Measurements from ENCODE around the gene PRSS38. TPM values are rescaled to one million over a fixed set of nuclear protein-coding genes. Genes with fewer than 3 reads are reported as not detected.
A peak's percentile ranks its signal among the peaks of the same experiment; 100 is the strongest.

Gene PRSS38
- total RNA-seq, 4 donors from 2014 or later = not detected

DNA sequence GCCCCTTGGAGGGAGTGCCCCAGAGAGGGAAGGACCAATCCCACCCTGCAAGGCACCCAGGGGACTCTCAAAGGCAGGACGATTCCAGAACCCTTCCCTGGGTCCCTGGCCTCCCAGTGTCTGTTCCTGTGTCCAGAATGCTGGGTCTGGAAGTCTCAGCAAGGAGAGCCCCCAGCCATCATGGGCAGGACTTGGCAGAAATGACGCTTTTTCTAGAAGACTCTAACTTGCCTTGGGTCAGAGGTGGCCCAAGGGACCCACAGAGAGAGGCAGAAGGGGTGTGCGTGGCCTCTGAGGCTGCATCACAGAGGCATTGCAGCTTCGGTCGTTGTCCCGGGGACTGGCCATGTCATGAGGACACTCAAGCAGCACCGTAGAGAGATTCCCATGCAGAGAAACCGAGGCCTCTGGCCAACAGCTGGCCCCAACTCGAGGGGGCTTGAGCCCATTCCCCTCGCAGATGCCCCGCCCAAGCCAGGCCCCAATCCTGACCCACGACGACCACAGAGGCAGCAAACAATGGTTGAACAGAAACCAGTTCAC lies 74.5 kb downstream of the PRSS38 start:
- Histone ChIP-seq H3K27ac (no peak overlapping the region), H3K4me3 (no peak overlapping the region), H3K9me3 (no peaks in the 10 kb centered on the region), H3K4me1 (peaks cover 25% of the 10 kb centered on the region), H3K36me3 (no peaks in the 10 kb centered on the region), H3K27me3 (no peaks in the 10 kb centered on the region)
- DNase-seq (ENCODE audit: low spot score in 2 of 2) = no peak
- WGBS = 86% methylated on average over 5 of the region's 13 CpGs
- no peak for TF ChIP-seq EP300 (IDR thresholded peaks at IDR 0.05)
- TF ChIP-seq, protein P1, sequence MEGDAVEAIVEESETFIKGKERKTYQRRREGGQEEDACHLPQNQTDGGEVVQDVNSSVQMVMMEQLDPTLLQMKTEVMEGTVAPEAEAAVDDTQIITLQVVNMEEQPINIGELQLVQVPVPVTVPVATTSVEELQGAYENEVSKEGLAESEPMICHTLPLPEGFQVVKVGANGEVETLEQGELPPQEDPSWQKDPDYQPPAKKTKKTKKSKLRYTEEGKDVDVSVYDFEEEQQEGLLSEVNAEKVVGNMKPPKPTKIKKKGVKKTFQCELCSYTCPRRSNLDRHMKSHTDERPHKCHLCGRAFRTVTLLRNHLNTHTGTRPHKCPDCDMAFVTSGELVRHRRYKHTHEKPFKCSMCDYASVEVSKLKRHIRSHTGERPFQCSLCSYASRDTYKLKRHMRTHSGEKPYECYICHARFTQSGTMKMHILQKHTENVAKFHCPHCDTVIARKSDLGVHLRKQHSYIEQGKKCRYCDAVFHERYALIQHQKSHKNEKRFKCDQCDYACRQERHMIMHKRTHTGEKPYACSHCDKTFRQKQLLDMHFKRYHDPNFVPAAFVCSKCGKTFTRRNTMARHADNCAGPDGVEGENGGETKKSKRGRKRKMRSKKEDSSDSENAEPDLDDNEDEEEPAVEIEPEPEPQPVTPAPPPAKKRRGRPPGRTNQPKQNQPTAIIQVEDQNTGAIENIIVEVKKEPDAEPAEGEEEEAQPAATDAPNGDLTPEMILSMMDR (IDR thresholded peaks at IDR 0.05) = no peak
- TF ChIP-seq POLR2A (IDR thresholded peaks at IDR 0.05) = no peak
- no peak for TF ChIP-seq POLR2AphosphoS5 (IDR thresholded peaks at IDR 0.05)

DNA sequence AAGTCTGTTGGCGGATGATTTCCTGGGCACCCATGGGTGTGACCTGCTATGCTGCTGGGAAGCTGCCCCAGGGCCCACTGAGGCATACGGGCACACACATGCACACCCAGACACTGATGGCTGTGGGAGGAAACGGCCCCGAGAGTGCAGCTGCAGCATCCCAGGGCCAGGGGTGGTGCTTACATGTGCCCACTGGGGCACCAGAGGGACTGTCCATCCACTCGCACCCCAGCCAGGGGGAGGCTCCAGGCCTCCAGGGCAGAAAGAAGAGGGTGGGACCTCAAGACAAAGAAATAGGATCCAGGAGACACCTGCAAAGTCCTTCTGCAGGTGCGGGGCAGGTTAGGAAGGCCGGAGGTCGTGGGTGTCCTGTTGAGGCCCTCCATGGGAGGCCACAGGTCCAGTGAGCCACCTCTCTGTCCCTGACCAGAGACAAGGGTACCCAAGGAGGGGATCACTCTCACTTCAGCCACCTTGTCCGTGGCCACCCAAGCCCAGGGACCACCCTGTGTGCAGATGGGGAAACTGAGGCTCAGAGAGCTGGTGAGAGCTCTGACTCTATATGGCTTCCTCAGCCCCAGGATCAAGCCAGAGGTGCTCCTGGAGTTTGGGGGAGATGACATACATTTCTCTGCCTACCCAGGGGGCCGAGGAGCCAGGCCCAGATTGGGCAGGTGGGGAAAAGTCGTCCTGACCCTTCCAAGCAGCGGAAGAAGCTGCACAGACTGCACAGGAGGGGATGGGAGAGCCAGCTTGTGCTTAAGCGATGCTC lies 75.2 kb downstream of the PRSS38 start:
- TF ChIP-seq POLR2A (IDR thresholded peaks at IDR 0.05) (no peak), EP300 (IDR thresholded peaks at IDR 0.05) (no peak), POLR2AphosphoS5 (IDR thresholded peaks at IDR 0.05) (no peak)
- TF ChIP-seq, protein P1 (IDR thresholded peaks at IDR 0.05) = no peak
- no peaks in the 10 kb centered on the region for H3K9me3 ChIP-seq
- DNase-seq (ENCODE audit: low spot score in 2 of 2) = peak in 1 of 2 donors; percentile 71
- H3K27ac ChIP-seq = no peak overlapping the region
- no peak overlapping the region for H3K4me3 ChIP-seq
- H3K36me3 ChIP-seq = no peaks in the 10 kb centered on the region
- peaks cover 18% of the 10 kb centered on the region for H3K4me1 ChIP-seq
- WGBS = 94% methylated on average over 3 of the region's 13 CpGs
- H3K27me3 ChIP-seq = no peaks in the 10 kb centered on the region

DNA sequence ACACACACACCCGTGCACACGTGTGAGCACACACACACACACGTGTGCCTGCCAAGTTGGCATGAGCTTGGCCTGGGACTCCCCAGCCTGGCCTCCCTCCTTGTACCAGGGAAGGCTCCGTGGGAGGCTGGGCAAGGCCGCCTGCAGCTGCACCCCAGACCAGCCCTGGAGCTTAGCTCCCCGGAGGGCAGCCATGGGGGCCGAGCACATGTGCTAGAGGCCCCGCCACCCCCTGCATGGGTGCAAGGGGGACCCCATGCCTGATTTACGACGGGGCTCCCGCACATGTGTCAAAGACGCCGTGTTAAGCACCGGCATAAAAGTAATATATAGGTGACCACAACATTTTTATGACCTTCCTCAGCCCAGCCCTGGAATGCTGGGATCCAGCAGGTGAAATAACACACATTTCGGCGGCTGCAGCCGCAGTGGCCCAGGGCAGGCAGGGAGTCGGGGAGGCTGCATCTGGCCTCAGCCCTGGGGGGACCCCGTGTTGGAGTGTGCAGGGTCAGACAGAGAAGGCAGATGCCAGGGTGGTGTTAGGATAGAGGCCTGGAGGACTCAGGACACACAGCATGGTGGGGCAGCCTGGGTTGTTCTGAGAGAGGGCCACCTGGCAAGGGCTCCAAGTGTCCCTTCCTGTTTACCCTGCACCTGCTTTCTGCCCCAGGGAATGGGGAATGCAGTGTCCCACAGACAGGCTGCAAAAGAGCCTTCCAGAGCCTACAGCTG lies 75.9 kb downstream of the PRSS38 start:
- no peaks in the 10 kb centered on the region for H3K36me3 ChIP-seq
- no peaks in the 10 kb centered on the region for H3K9me3 ChIP-seq
- DNase-seq (ENCODE audit: low spot score in 2 of 2) = peak in 1 of 2 donors; percentile 48
- H3K27me3 ChIP-seq = no peaks in the 10 kb centered on the region
- H3K27ac ChIP-seq = no peak overlapping the region
- H3K4me3 ChIP-seq = no peak overlapping the region
- peaks cover 11% of the 10 kb centered on the region for H3K4me1 ChIP-seq
- TF ChIP-seq, protein P1 (IDR thresholded peaks at IDR 0.05) = no peak
- no peak for TF ChIP-seq POLR2AphosphoS5 (IDR thresholded peaks at IDR 0.05)
- TF ChIP-seq EP300 (IDR thresholded peaks at IDR 0.05) = no peak
- TF ChIP-seq POLR2A (IDR thresholded peaks at IDR 0.05) = no peak
- WGBS = 90% methylated on average over 11 of the region's 19 CpGs

DNA sequence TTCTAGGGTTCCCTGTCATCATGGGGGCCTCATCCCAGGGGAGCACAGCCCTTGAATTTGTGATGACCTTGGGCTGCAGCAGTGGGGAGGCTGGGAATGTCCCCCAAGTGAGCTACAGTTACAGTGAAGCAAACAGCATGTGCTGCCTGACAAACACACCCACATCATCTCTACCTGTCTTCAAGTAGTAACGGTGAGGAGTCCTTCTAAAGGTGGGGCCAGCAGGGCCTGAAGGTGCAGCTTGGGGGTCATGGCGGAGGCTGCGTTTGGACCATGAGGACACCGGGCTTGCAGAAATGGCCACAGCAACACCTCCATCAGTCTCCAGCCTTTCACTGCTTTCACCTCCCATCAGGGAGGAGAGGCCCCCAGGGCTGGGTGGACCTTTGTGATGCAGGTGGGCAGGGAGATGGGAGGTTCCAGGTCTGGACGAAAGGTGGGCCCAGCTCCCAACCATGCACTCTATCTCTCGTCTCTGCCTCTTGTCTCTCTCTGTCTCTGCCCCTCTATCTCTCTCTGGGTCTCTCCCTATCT lies 76.5 kb downstream of the PRSS38 start:
- no peak for TF ChIP-seq EP300 (IDR thresholded peaks at IDR 0.05)
- TF ChIP-seq POLR2AphosphoS5 (IDR thresholded peaks at IDR 0.05) = no peak
- no peak for TF ChIP-seq POLR2A (IDR thresholded peaks at IDR 0.05)
- TF ChIP-seq, protein P1 (IDR thresholded peaks at IDR 0.05) = no peak
- 89% methylated on average over 2 of the region's 6 CpGs for WGBS
- Histone ChIP-seq H3K36me3 (no peaks in the 10 kb centered on the region), H3K4me1 (peaks cover 5% of the 10 kb centered on the region), H3K27me3 (no peaks in the 10 kb centered on the region), H3K4me3 (no peak overlapping the region), H3K27ac (no peak overlapping the region), H3K9me3 (no peaks in the 10 kb centered on the region)
- peak in 1 of 2 donors; percentile 56 for DNase-seq (ENCODE audit: low spot score in 2 of 2)
